Pancreas (tissue), 10 donors: ENCODE measurements around the gene SEMA4D. TPM values are rescaled to one million over a fixed set of nuclear protein-coding genes. Genes with fewer than 3 reads are reported as not detected.
A peak's percentile ranks its signal among the peaks of the same experiment; 100 is the strongest.
"Not testable (repeated sequence)": the region's sequence is repeated elsewhere in the genome, so short reads cannot be mapped to it uniquely, and the experiment has no call there.

Source experiments
- ATAC-seq, 4 donors: fragments of 200-7000 bp; cut with Tn5 transposase; one replicate each; pipeline versions ENCODE4 v1.8.0 to v1.9.1; 2020; ENCODE audit warnings: mild to moderate bottlenecking in 4 of 4, moderate library complexity in 4 of 4
- DNase-seq, 6 donors: peaks; one replicate each; pipeline ENCODE4 v3.0.0-alpha.2; 2020
- FAIRE-seq: peaks from 2 replicates; lab custom pipeline; 2012; peaks lifted over from hg19 to GRCh38; lab: Jason Lieb, UNC
- H3K27ac ChIP-seq, 4 donors: fragments of 200-600 bp; sonication (generic); 1 replicate in 3 of 4; 2 replicates in 1 of 4; pipeline versions ENCODE4 v1.5.0 to v1.8.0; 2020
- H3K27me3 ChIP-seq, 4 donors: fragments of 200-600 bp; one replicate each; pipeline ENCODE4 v1.8.0; 2021
- H3K36me3 ChIP-seq, 3 donors: fragments of 200-600 bp; sonication (generic) in 1 of 3; one replicate each; pipeline versions ENCODE4 v1.5.0 to v1.8.0; 2020 to 2021
- H3K4me1 ChIP-seq, 3 donors: fragments of 200-600 bp; one replicate each; pipeline ENCODE4 v1.8.0; 2021
- H3K4me3 ChIP-seq, 4 donors: fragments of 200-600 bp; sonication (generic) in 2 of 4; one replicate each; pipeline versions ENCODE4 v1.5.0 to v1.8.0; 2020 to 2021
- H3K9me3 ChIP-seq, 4 donors: fragments of 200-600 bp; one replicate each; pipeline ENCODE4 v1.8.0; 2021
- WGBS, 2 donors: extraction: QIAGEN DNeasy Blood & Tissue Kit; methylation state at CpG; one replicate each; pipeline ENCODE4 v1.1.7; 2013; 5-methylcytosine and 5-hydroxymethylcytosine counted together
- intact Hi-C, 3 donors: fragments of 100-400 bp; cut with DNase I; formaldehyde crosslinking; loops; one replicate each; pipeline versions ENCODE4 v1.11.1 to v1.14.2; 2022
- polyA plus RNA-seq, 2 donors: library from polyadenylated mRNA; stranded (reverse); fragments of 200-250 nt; gene quantifications; one replicate each; pipeline ENCODE4 v1.2.3, GENCODE V29; 2013
- total RNA-seq, 6 donors: library from RNA; stranded (reverse); fragmentation: NEBNext Ultra II Directional in 4 of 6; extraction: Animal tissue kit (Norgen Biotek cat#: 25700) in 4 of 6; gene quantifications; one replicate each; pipeline versions ENCODE4 v1.2.1 to v1.2.4, GENCODE V29; 2021 to 2023
- TF ChIP-seq, protein P1 (sequence below), 4 donors: fragments of 200-600 bp; sonication (generic) in 3 of 4; IDR thresholded peaks; one replicate each; pipeline versions ENCODE4 v1.5.0 to v1.8.0; 2021; ENCODE audit warnings: antibody characterized with exemption in 4 of 4
- donor health status: healthy with polysubstance abuse.
- donor health status: DM: no; HTN: no; CAD: no; lungs with moderate emphysema.
- donor health status: DM: no; HTN: no; CAD: no.
- donor health status: control.
- donor health status: control.
- donor health status: Bipolar disorder and iron deficiency.
- donor health status: DM: yes; HTN: yes; CAD: no.
- donor health status: DM: no; HTN: no; CAD: no.
- donor health status: DM: no; HTN: no; CAD: no.
- donor health status: DM: yes; HTN: yes; CAD: no.

Gene SEMA4D
- total and polyA plus RNA-seq, 8 donors = 7.1 to 29.7 (median 12.9) TPM

GRCh38 chr9:89376286-89376685 lies 121.6 kb downstream of the SEMA4D start:
- DNase-seq (no peak), FAIRE-seq (no peak), ATAC-seq (no peak)
- intact Hi-C loops = no loop called here
- H3K27ac ChIP-seq = no peak overlapping the region
- no peaks in the 10 kb centered on the region for H3K27me3 ChIP-seq
- H3K4me1 ChIP-seq = no peaks in the 10 kb centered on the region
- TF ChIP-seq, protein P1, sequence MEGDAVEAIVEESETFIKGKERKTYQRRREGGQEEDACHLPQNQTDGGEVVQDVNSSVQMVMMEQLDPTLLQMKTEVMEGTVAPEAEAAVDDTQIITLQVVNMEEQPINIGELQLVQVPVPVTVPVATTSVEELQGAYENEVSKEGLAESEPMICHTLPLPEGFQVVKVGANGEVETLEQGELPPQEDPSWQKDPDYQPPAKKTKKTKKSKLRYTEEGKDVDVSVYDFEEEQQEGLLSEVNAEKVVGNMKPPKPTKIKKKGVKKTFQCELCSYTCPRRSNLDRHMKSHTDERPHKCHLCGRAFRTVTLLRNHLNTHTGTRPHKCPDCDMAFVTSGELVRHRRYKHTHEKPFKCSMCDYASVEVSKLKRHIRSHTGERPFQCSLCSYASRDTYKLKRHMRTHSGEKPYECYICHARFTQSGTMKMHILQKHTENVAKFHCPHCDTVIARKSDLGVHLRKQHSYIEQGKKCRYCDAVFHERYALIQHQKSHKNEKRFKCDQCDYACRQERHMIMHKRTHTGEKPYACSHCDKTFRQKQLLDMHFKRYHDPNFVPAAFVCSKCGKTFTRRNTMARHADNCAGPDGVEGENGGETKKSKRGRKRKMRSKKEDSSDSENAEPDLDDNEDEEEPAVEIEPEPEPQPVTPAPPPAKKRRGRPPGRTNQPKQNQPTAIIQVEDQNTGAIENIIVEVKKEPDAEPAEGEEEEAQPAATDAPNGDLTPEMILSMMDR (IDR thresholded peaks at IDR 0.05) = no peak
- no peaks in the 10 kb centered on the region for H3K9me3 ChIP-seq
- no peaks in the 10 kb centered on the region for H3K36me3 ChIP-seq
- no peak overlapping the region for H3K4me3 ChIP-seq
- WGBS, 2 donors = 90 to 94% methylated on average over 4 of the region's 4 CpGs

DNA sequence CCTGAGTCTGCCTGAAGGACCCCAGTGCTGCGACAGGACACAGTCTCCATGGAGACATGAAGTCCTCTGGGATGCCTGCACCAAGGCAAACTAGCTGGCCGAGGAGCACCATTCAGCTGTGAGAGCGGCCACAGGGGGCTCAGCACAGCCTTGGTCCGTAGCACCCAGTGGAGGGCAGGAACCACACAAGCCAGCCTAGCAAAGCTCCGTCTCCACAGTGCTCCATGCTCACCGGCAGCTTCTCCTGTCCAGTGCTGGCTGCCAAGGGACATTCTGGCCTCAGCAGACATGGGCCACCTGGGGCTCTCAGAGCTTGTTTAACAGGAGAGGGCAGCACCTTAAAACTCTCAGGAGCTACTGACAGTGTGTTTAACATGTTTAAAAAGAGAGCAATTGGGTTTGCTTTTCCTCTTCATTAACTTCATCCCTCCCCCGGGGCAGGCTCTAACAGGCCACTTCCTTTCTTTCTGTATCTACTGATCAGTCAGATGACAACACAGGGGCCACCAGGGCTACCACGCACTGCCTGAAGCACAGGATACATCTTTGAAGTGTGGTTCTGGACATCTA lies 122.6 kb downstream of the SEMA4D start:
- DNase-seq = peak in 1 of 6 donors; percentile 42
- Histone ChIP-seq H3K27me3 (no peaks in the 10 kb centered on the region), H3K4me1 (no peaks in the 10 kb centered on the region), H3K27ac (no peak overlapping the region), H3K9me3 (no peaks in the 10 kb centered on the region), H3K36me3 (no peaks in the 10 kb centered on the region), H3K4me3 (no peak overlapping the region)
- intact Hi-C loops = no loop called here
- no peak for FAIRE-seq
- 74 to 77% methylated on average over 8 of the region's 8 CpGs for WGBS, 2 donors
- peak in 3 of 4 donors; percentile 38 to 75 (median 71) for ATAC-seq
- TF ChIP-seq, protein P1 (IDR thresholded peaks at IDR 0.05) = no peak

GRCh38 chr9:89374176-89374575 lies 123.7 kb downstream of the SEMA4D start:
- no peak overlapping the region for H3K4me3 ChIP-seq
- DNase-seq = no peak
- 86 to 91% methylated on average over 4 of the region's 4 CpGs for WGBS, 2 donors
- no peaks in the 10 kb centered on the region for H3K27me3 ChIP-seq
- FAIRE-seq = no peak
- ATAC-seq = no peak
- TF ChIP-seq, protein P1 (IDR thresholded peaks at IDR 0.05) = no peak
- H3K27ac ChIP-seq = no peak overlapping the region
- no peaks in the 10 kb centered on the region for H3K36me3 ChIP-seq
- H3K4me1 ChIP-seq = no peaks in the 10 kb centered on the region
- intact Hi-C loops = no loop called here
- H3K9me3 ChIP-seq = no peaks in the 10 kb centered on the region

GRCh38 chr9:89372979-89373378 lies 124.9 kb downstream of the SEMA4D start:
- no peaks in the 10 kb centered on the region for H3K27me3 ChIP-seq
- 95% methylated on average over 8 of the region's 8 CpGs for WGBS, 2 donors
- H3K4me1 ChIP-seq = no peaks in the 10 kb centered on the region
- no peaks in the 10 kb centered on the region for H3K9me3 ChIP-seq
- FAIRE-seq (no peak), DNase-seq (peak in 1 of 6 donors; percentile 58), ATAC-seq (no peak)
- H3K27ac ChIP-seq = no peak overlapping the region
- no peak overlapping the region for H3K4me3 ChIP-seq
- TF ChIP-seq, protein P1 (IDR thresholded peaks at IDR 0.05) = no peak
- no peaks in the 10 kb centered on the region for H3K36me3 ChIP-seq
- intact Hi-C loops = no loop called here

- WGBS, 2 donors = 80 to 83% methylated on average over 14 of the region's 14 CpGs
- no peak overlapping the region for H3K27ac ChIP-seq
- TF ChIP-seq, protein P1 (IDR thresholded peaks at IDR 0.05) = no peak
- H3K9me3 ChIP-seq = no peaks in the 10 kb centered on the region
- ATAC-seq = peak in 1 of 4 donors; percentile 3
- no peaks in the 10 kb centered on the region for H3K27me3 ChIP-seq
- no peaks in the 10 kb centered on the region for H3K4me1 ChIP-seq
- no peak overlapping the region for H3K4me3 ChIP-seq
- DNase-seq = peak in 1 of 6 donors; percentile 63
- no peak for FAIRE-seq
- no peaks in the 10 kb centered on the region for H3K36me3 ChIP-seq
- intact Hi-C loops = no loop called here
Measured at GRCh38 chr9:89372230-89372816, 125.6 kb downstream of the SEMA4D start.

DNA sequence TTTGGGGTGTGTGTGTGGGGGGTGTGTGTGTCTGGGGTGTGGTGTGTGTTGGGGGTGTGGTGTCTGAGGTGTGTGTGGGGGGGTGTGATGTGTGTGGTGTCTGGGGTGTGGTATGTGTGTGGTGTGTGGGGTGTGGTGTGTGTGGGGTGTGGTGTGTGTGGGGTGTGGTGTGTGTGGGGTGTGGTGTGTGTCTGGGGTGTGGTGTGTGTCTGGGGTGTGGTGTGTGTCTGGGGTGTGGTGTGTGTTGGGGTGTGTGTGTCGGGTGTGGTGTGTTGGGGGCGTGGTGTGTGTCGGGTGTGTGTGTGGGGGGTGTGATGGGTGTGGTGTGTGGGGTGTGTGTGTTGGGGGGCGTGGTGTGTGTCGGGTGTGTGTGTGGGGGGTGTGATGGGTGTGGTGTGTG lies 126.1 kb downstream of the SEMA4D start:
- H3K4me3 ChIP-seq, H3K4me1 ChIP-seq, H3K9me3 ChIP-seq, H3K36me3 ChIP-seq, intact Hi-C loops, H3K27me3 ChIP-seq, ATAC-seq, H3K27ac ChIP-seq, FAIRE-seq: not testable (repeated sequence)
- WGBS, 2 donors = 88 to 93% methylated on average over 5 of the region's 5 CpGs
- peak in 2 of 6 donors; percentile 16 to 24 for DNase-seq
